ENCODE measurements around the gene MYH3.

Gene MYH3

DNA sequence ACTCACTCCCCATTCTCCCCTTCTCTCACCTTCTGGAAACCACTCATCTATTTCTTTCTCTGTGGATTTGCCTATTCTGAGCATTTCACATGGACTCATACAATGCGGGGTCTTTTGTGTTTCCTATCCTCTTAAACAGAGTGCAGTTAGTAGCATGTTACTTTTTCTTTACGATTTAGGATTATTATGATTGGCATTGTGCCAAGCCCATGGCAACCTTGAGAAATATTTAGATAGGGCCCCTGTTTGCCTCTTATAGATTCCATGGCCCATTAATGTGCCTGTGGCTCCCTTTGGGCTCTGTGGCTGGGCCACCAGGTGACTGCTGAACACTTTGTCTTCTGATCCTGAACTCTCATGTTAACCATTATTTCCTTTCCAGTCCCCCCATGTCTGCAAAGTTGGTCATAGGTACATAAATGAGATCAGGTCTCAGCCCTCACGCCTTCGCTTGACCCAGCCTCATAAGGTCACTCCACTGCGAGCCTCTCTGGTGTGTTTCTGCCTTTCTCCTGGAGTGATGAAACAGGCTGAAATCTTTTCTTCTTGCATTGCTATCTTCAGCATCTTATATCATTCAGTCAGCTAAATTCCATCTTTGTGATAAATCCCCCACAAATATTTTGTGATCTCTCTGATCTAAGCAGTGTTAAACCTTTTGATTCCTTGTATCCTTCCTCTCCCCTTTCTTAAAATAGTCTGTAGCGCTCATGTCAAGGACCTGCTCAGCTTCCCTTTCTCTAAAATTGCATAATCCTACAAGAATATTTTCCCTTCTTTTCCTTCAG, 44.0 kb downstream of the MYH3 start:
- no peak for DNase-seq

- no peak for DNase-seq
Measured at GRCh38 chr17:10610884-10611283, 46.2 kb downstream of the MYH3 start.

DNA sequence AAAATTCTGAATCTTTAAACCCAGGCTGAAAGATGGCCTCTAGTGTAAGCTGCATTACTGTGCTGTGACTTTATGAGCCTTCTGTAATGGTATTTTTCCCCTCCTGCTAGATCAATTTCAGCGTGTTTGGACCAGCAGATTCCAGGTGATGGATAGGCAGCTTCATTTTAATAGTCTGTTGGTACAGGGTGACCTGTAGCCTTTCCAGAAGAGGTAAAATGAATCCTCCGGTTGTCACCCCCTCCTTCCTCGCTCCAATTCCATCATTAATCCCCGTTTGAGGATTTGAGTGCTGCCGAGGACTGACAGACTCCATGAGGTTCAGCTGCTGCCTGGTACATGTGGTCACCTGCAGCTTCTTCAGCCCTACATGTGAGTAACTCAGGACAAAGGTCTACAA, 48.9 kb downstream of the MYH3 start:
- no peak for DNase-seq

DNA sequence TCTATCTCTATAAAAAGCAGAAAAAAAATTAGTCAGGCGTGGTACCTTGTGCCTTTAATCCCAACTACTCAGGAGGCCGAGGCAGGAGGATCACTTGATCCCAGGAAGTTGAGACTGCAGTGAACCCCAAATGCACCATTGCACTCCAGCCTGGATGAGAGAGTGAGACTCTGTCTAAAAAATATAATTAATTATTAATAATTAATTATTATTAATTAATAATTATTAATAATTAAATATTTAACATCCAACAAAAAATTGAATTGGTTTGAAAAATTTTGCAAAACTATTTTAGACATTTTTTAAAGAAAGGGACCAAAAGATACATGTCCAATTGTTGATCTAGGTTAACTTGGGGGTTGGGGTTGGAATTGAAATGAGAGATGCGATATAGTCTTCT, 51.0 kb downstream of the MYH3 start:
- no peak for DNase-seq

- peak in 1 of 3 experiments; percentile 3 for DNase-seq
Measured at GRCh38 chr17:10605221-10605783, 51.8 kb downstream of the MYH3 start.

- DNase-seq = no peak
Measured at GRCh38 chr17:10604521-10604920, 52.6 kb downstream of the MYH3 start.

DNA sequence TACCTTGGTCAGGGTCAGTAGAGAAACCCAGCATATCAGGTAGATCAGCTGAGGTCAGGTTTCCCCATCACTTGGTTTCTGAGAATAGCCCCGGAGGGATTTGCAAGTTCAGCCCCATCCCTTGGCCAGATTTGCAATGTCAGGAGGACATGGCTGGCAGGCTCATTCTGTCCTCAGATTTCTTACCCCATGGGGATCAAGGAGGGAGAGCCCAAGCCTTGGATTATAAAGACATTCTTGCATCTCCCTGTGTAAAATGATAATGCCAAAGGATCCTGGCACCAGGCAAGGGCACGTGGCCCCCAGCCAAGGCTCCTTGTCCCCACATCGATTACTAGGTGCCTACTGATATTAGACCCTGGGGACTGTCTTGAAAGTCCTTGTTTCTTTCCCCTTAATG, 53.2 kb downstream of the MYH3 start:
- no peak for DNase-seq

DNA sequence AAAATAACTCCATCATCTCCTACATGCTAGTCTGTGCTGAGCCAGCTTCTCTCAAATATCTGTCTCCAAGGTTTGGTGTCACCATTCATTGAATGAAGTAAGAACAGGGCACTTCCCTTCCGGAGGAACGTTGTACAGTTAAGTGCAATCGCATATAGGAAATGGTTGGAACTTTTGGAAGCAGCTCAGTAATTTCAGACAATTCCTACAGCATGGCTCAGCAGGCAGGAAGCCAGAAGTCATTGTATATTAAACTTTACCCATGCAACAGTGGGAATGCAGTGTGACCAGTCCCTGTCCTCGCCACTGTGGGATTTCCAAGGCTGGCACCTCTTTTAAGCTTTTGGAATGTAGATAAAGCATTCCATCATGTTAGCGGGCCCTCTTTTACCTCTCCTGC, 56.5 kb downstream of the MYH3 start:
- DNase-seq = no peak

DNA sequence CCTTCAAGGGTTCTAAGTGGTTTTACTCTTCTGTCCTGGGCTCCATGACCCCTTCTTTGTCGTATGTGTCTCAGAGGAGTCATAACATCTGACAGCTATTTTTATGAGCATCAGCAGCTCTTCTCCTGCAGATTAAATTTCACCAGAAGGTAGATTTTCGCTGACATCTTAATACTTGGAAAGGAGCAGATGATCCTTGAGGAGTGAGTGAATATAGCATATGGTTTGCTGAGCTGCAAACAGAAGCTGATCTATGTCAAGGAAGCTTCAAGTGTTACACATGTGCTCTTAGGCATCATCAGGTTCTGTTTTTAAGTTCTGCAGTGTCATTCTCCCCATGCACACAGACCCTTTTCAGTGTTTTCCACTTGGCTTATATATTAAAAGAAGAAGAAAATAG, 58.5 kb downstream of the MYH3 start:
- no peak for DNase-seq

- no peak for DNase-seq
Measured at GRCh38 chr17:10589553-10590145, 67.5 kb downstream of the MYH3 start.

DNA sequence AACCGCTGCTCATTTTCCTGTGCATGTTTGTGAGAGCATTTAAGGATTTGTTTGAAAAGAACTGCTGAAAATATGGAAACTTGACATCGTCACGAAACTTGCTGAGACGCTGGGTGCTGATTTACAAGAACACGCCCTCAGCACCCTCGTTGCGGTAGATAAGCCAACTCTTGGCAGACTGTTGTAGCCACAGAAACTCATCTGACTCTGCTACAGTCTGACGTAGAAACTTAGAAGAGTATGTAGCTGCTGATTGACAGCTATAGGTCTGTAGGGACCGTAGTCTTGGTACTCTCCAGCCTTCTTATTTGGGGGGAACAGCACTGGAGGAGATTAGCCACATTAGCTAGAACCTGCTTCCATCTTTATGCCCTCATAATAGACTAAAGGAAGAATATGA, 71.6 kb downstream of the MYH3 start:
- no peak for DNase-seq

- no peak for DNase-seq
Measured at GRCh38 chr17:10583834-10584233, 73.3 kb downstream of the MYH3 start.

GRCh38 chr17:10579270-10579669, 77.8 kb downstream of the MYH3 start:
- no peak for DNase-seq
